HG03432 (cell line): Measurements from ENCODE around the gene SLC23A2.
"Not testable (repeated sequence)": the region's sequence is repeated elsewhere in the genome, so short reads cannot be mapped to it uniquely, and the experiment has no call there.

ENCODE experiments used
- ATAC-seq: cut with Tn5 transposase; IDR thresholded peaks from one replicate; pipeline ENCODE4 v1.9.1; 2021; ENCODE audit warnings: mild to moderate bottlenecking, moderate library complexity; ENCODE audit not compliant: unreplicated experiment

Gene SLC23A2

GRCh38 chr20:5013682-5014447 is 12.6 kb upstream of the SLC23A2 start:
- ATAC-seq, result no peak

- no peak for ATAC-seq
Observed at GRCh38 chr20:5008759-5009158, 7.4 kb upstream of the SLC23A2 start.

GRCh38 chr20:5005326-5005725 is 4.0 kb upstream of the SLC23A2 start:
- no peak for ATAC-seq

- ATAC-seq, result not testable (repeated sequence)
Observed at GRCh38 chr20:5004825-5005224, 3.5 kb upstream of the SLC23A2 start.

- ATAC-seq, result no peak
Observed at GRCh38 chr20:5003626-5004025, 2.3 kb upstream of the SLC23A2 start.

GRCh38 chr20:5002077-5002413 is 735 bp upstream of the SLC23A2 start:
- ATAC-seq, result no peak

- peak; percentile 34 for ATAC-seq
Observed at GRCh38 chr20:5000263-5001173, 792 bp downstream of the SLC23A2 start.

GRCh38 chr20:4999788-5000187 is 1.5 kb downstream of the SLC23A2 start:
- ATAC-seq, result no peak

- ATAC-seq, result no peak
Observed at GRCh38 chr20:4998160-4998651, 3.1 kb downstream of the SLC23A2 start.

- no peak for ATAC-seq
Observed at GRCh38 chr20:4997222-4997621, 4.1 kb downstream of the SLC23A2 start.

- peak; percentile 61 for ATAC-seq
Observed at GRCh38 chr20:4989570-4989969, 11.7 kb downstream of the SLC23A2 start.

GRCh38 chr20:4987130-4987529 is 14.2 kb downstream of the SLC23A2 start:
- no peak for ATAC-seq

- no peak for ATAC-seq
Observed at GRCh38 chr20:4985658-4986057, 15.7 kb downstream of the SLC23A2 start.

- no peak for ATAC-seq
Observed at GRCh38 chr20:4982281-4982680, 19.0 kb downstream of the SLC23A2 start.

GRCh38 chr20:4979841-4980410 is 21.4 kb downstream of the SLC23A2 start:
- no peak for ATAC-seq

GRCh38 chr20:4978050-4978918 is 23.0 kb downstream of the SLC23A2 start:
- ATAC-seq, result no peak

- not testable (repeated sequence) for ATAC-seq
Observed at GRCh38 chr20:4976014-4976413, 25.3 kb downstream of the SLC23A2 start.

- peak; percentile 84 for ATAC-seq
Observed at GRCh38 chr20:4973330-4974097, 27.8 kb downstream of the SLC23A2 start.

GRCh38 chr20:4972506-4973251 is 28.6 kb downstream of the SLC23A2 start:
- ATAC-seq, result no peak
